NCI-H345 treated with DMSO at 0.1 percent for 48 hours (cell line): ENCODE results near the gene TRH.
"Not testable (repeated sequence)": the region's sequence is repeated elsewhere in the genome, so short reads cannot be mapped to it uniquely, and the experiment has no call there.

ENCODE experiments used
- DNase-seq: peaks from one replicate; lab custom pipeline; 2025; ENCODE audit not compliant: unreplicated experiment; lab: John Stamatoyannopoulos, UW

Gene TRH

GRCh38 chr3:129962600-129962999 lies 11.9 kb upstream of the TRH start:
- no peak for DNase-seq

- DNase-seq: no peak
Observed at GRCh38 chr3:129965937-129966336, 8.6 kb upstream of the TRH start.

GRCh38 chr3:129966876-129967275 lies 7.6 kb upstream of the TRH start:
- no peak for DNase-seq

- no peak for DNase-seq
Observed at GRCh38 chr3:129967761-129968160, 6.8 kb upstream of the TRH start.

GRCh38 chr3:129971351-129972052 lies 3.0 kb upstream of the TRH start:
- no peak for DNase-seq

GRCh38 chr3:129972301-129972700 lies 2.2 kb upstream of the TRH start:
- DNase-seq: no peak

GRCh38 chr3:129973853-129974563 lies 512 bp upstream of the TRH start:
- no peak for DNase-seq

- no peak for DNase-seq
Observed at GRCh38 chr3:129974833-129975704, 549 bp downstream of the TRH start.

GRCh38 chr3:129975705-129976048 lies 1.2 kb downstream of the TRH start:
- DNase-seq: no peak

GRCh38 chr3:129976286-129976685 lies 1.8 kb downstream of the TRH start:
- DNase-seq: no peak

- DNase-seq: no peak
Observed at GRCh38 chr3:129978123-129978522, 3.6 kb downstream of the TRH start.

GRCh38 chr3:129979905-129980304 lies 5.4 kb downstream of the TRH start:
- no peak for DNase-seq

- DNase-seq: no peak
Observed at GRCh38 chr3:129983561-129983960, 9.0 kb downstream of the TRH start.

GRCh38 chr3:129984125-129984524 lies 9.6 kb downstream of the TRH start:
- DNase-seq: no peak

- DNase-seq: no peak
Observed at GRCh38 chr3:129985113-129985512, 10.6 kb downstream of the TRH start.

GRCh38 chr3:129988429-129988828 lies 13.9 kb downstream of the TRH start:
- DNase-seq: no peak

- no peak for DNase-seq
Observed at GRCh38 chr3:129989414-129989813, 14.9 kb downstream of the TRH start.

GRCh38 chr3:129992781-129993180 lies 18.3 kb downstream of the TRH start:
- no peak for DNase-seq

GRCh38 chr3:129994883-129995559 lies 20.5 kb downstream of the TRH start:
- DNase-seq: no peak

GRCh38 chr3:129996073-129996472 lies 21.6 kb downstream of the TRH start:
- no peak for DNase-seq

- DNase-seq: not testable (repeated sequence)
Observed at GRCh38 chr3:129999176-129999575, 24.7 kb downstream of the TRH start.
